ENCODE measurements around the gene BRD9. TPM values are rescaled to one million over a fixed set of nuclear protein-coding genes. Genes with fewer than 3 reads are reported as not detected.

BRD9 gene
- total and polyA plus RNA-seq, 2 of the 13 experiments (the other 11 are each of a cell fraction or from before 2014, with no cell fraction given): 5.2 to 22.9 TPM

- FAIRE-seq (no peak), DNase-seq (ENCODE audit: low spot score) (no peak), ATAC-seq (no peak)
- Histone ChIP-seq H2AFZ (ENCODE audit: low read length) (no peak overlapping the region), H3K4me2 (ENCODE audit: low read depth, low read length) (no peak overlapping the region), H3K79me2 (ENCODE audit: insufficient read depth, low read length) (no peaks in the 10 kb centered on the region), H3K27me3 (ENCODE audit: control insufficient read depth in 1 of 2, insufficient read depth in 2 of 2, low read length in 2 of 2) (no peaks in the 10 kb centered on the region), H3K4me3 (replicated peaks in 1 of 3; ENCODE audit: insufficient read depth in 1 of 3, low read depth in 2 of 3, low read length in 3 of 3) (no peak overlapping the region), H3K9me3 (ENCODE audit: low read length) (no peaks in the 10 kb centered on the region), H3K36me3 (replicated peaks in 1 of 2; ENCODE audit: control insufficient read depth in 1 of 2, insufficient read depth in 2 of 2, low read length in 2 of 2) (peaks cover 33 to 91% of the 10 kb centered on the region in 2 experiments), H3K9ac (ENCODE audit: insufficient read depth, low read depth, low read length) (no peak overlapping the region), H4K20me1 (ENCODE audit: insufficient read depth, low read length) (no peaks in the 10 kb centered on the region), H3K4me1 (ENCODE audit: insufficient read depth, low read length) (peaks cover 6% of the 10 kb centered on the region), H3K27ac (ENCODE audit: extremely low read length, insufficient read depth, low read length) (no peak overlapping the region)
- in situ Hi-C loops (cut with HindIII; ENCODE audit: extremely low pct_ligation_motif_present, low pct_unique_long_range_greater_than_20kb): no loop called here
- no TSS peak for BruUV-seq (replicated peaks)
- POLR2A ChIA-PET: no interaction called here
- no peak for TF ChIP-seq ZNF562 (CRISPR knock-in tag; IDR thresholded peaks at IDR 0.05; ENCODE audit: borderline replicate concordance)
- TF ChIP-seq MXI1 (IDR thresholded peaks at IDR 0.05; ENCODE audit: borderline replicate concordance, low read depth, low read length): no peak
- TF ChIP-seq FOXC1 (CRISPR knock-in tag; IDR thresholded peaks at IDR 0.05; ENCODE audit: borderline replicate concordance): no peak
- TF ChIP-seq TCF7L2 (IDR thresholded peaks at IDR 0.05; ENCODE audit: low read depth, low read length): no peak
- TF ChIP-seq ZNF33B (CRISPR knock-in tag; IDR thresholded peaks at IDR 0.05): no peak
- TF ChIP-seq ZNF615 (CRISPR knock-in tag; IDR thresholded peaks at IDR 0.05; ENCODE audit: borderline replicate concordance): no peak
- no peak for TF ChIP-seq ZNF552 (CRISPR knock-in tag; IDR thresholded peaks at IDR 0.05; ENCODE audit: borderline replicate concordance)
- TF ChIP-seq ZNF256 (CRISPR knock-in tag; conservative IDR thresholded peaks at IDR 0.05): no peak
- TF ChIP-seq HDAC6 (IDR thresholded peaks at IDR 0.05; ENCODE audit: low read depth, low read length): no peak
- no peak for TF ChIP-seq GPBP1L1 (CRISPR knock-in tag; IDR thresholded peaks at IDR 0.05)
- no peak for TF ChIP-seq NR2C2 (CRISPR knock-in tag; IDR thresholded peaks at IDR 0.05; ENCODE audit: borderline replicate concordance)
- TF ChIP-seq SAP130 (CRISPR knock-in tag; IDR thresholded peaks at IDR 0.05; ENCODE audit: low read depth): no peak
- CTCF ChIA-PET (ENCODE audit: low intra/inter-chr PET ratio, low total read pairs): no interaction called here
- 98% methylated on average over 10 of the region's 10 CpGs for WGBS (ENCODE audit: low lambda C conversion rate)
- intact Hi-C loops (cut with micrococcal nuclease; ENCODE audit: unreplicated experiment): no loop called here
These were observed 20.3 kb downstream of the BRD9 start for GRCh38 chr5:872301-872700.

All from HepG2 (cell line).